ENCODE results near the gene SEZ6L. TPM values are rescaled to one million over a fixed set of nuclear protein-coding genes. Genes with fewer than 3 reads are reported as not detected.

The SEZ6L gene
- total and polyA plus RNA-seq, 7 donors: 0.49 to 2.1 (median 0.83) TPM; not detected in 2

DNA sequence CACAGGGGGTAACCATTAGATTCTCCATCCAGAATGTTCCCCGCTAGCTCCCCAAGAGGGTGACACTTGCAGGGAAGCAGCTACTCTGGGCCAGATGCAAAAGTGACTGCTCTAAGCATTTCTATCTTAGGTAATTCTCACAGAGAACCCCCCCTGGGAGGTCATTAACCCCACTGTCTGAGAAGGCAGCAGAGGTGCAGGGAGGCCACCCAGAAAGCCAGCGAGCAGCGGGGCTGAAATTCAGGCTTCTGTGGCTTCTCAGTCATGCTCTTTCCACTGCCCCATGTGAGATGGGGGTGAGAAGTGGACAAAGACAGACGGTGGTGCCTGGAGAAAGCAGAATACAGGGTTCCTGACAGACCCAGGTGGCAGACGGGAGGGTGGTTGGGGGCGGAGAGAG, 145.4 kb downstream of the SEZ6L start:
- Histone ChIP-seq H3K27me3 (peaks cover 0 to 1% (median 0%) of the 10 kb centered on the region in 3 donors), H3K27ac (no peak overlapping the region), H3K9me3 (no peaks in the 10 kb centered on the region), H3K4me3 (no peak overlapping the region), H3K36me3 (no peaks in the 10 kb centered on the region), H3K4me1 (no peaks in the 10 kb centered on the region)
- intact Hi-C loops (cut with DNase I): no loop called here
- DNase-seq: no peak
- 56 to 61% methylated on average over 6 of the region's 6 CpGs for WGBS, 2 donors
- TF ChIP-seq CTCF (IDR thresholded peaks at IDR 0.05) (no peak), POLR2AphosphoS5 (IDR thresholded peaks at IDR 0.05) (no peak), POLR2A (IDR thresholded peaks at IDR 0.05) (no peak), EP300 (IDR thresholded peaks at IDR 0.05) (no peak)

- WGBS, 2 donors: 65 to 80% methylated on average over 2 of the region's 2 CpGs
- Histone ChIP-seq H3K9me3 (no peaks in the 10 kb centered on the region), H3K27me3 (no peaks in the 10 kb centered on the region), H3K4me1 (peaks cover 0 to 4% (median 0%) of the 10 kb centered on the region in 4 donors), H3K4me3 (no peak overlapping the region), H3K27ac (no peak overlapping the region), H3K36me3 (no peaks in the 10 kb centered on the region)
- no peak for TF ChIP-seq POLR2AphosphoS5 (IDR thresholded peaks at IDR 0.05)
- TF ChIP-seq EP300 (IDR thresholded peaks at IDR 0.05): no peak
- no peak for TF ChIP-seq POLR2A (IDR thresholded peaks at IDR 0.05)
- TF ChIP-seq CTCF (IDR thresholded peaks at IDR 0.05): no peak
- intact Hi-C loops (cut with DNase I): no loop called here
- DNase-seq: no peak
Measured at GRCh38 chr22:26316732-26317285, 147.5 kb downstream of the SEZ6L start.

DNA sequence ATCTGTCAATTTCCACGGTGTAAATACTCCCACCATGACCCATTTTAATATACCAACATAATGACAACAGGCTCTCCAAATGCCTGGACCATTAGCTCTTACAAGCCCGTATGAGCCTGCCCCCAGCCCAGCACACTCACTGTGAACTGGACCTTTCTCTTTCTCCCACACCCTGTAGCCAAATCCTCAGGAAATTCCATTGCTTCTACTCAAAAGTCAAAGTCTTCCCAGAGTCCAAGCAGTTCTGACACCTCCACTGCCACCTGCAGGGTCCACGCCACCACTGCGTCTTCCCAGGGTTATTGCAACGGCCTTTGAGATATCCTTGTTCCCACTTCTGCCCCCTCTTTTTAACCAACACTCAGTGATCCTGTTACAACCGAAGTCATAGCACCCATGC, 149.7 kb downstream of the SEZ6L start:
- intact Hi-C loops (cut with DNase I): no loop called here
- no peaks in the 10 kb centered on the region for H3K9me3 ChIP-seq
- H3K4me1 ChIP-seq: peaks cover 0 to 13% (median 3%) of the 10 kb centered on the region in 4 donors
- H3K36me3 ChIP-seq: no peaks in the 10 kb centered on the region
- TF ChIP-seq CTCF (IDR thresholded peaks at IDR 0.05): no peak
- no peak overlapping the region for H3K27ac ChIP-seq
- 44 to 47% methylated on average over 6 of the region's 6 CpGs for WGBS, 2 donors
- no peak for DNase-seq
- H3K4me3 ChIP-seq: no peak overlapping the region
- no peaks in the 10 kb centered on the region for H3K27me3 ChIP-seq

GRCh38 chr22:26320447-26320846, 151.2 kb downstream of the SEZ6L start:
- no peaks in the 10 kb centered on the region for H3K36me3 ChIP-seq
- intact Hi-C loops (cut with DNase I): no loop called here
- H3K4me3 ChIP-seq: no peak overlapping the region
- no peak for DNase-seq
- peaks cover 0 to 8% (median 0%) of the 10 kb centered on the region in 3 donors for H3K27me3 ChIP-seq
- H3K4me1 ChIP-seq: peaks cover 0 to 13% (median 3%) of the 10 kb centered on the region in 4 donors
- H3K27ac ChIP-seq: no peak overlapping the region
- no peak for TF ChIP-seq POLR2A (IDR thresholded peaks at IDR 0.05)
- no peak for TF ChIP-seq POLR2AphosphoS5 (IDR thresholded peaks at IDR 0.05)
- TF ChIP-seq CTCF (IDR thresholded peaks at IDR 0.05): no peak
- TF ChIP-seq EP300 (IDR thresholded peaks at IDR 0.05): no peak
- WGBS, 2 donors: 46 to 54% methylated on average over 5 of the region's 5 CpGs
- H3K9me3 ChIP-seq: no peaks in the 10 kb centered on the region

DNA sequence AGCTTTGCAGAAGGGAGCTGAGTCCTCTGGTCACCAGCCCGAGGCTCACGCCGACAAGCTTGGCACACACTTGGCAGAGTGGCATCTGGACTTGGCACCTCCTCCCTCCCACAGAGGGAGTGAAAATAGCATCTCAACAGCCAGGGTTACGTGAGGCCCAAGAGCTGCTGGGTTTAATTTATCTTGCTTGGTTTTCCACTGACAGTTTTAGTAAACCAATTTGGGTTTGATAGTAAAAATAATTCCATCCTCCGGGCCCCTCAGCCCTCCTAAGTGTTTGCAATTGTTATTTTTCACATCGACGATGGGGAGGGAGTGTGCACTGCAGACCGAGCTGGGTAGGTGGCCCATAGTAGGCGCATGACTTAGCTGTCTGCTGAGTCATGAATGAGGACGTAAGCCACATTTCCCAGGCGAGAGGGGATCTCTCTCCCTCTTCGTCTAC, 152.2 kb downstream of the SEZ6L start:
- no peaks in the 10 kb centered on the region for H3K9me3 ChIP-seq
- no peak for TF ChIP-seq CTCF (IDR thresholded peaks at IDR 0.05)
- TF ChIP-seq POLR2AphosphoS5 (IDR thresholded peaks at IDR 0.05): peak in 3 of 4 donors; percentile 58 to 63 (median 59)
- peak in 3 of 4 donors; percentile 22 to 58 (median 33) for TF ChIP-seq EP300 (IDR thresholded peaks at IDR 0.05)
- TF ChIP-seq POLR2A (IDR thresholded peaks at IDR 0.05): no peak
- H3K4me3 ChIP-seq: no peak overlapping the region
- H3K27ac ChIP-seq: peak overlapping the region in 3 of 4 donors; percentile 29 to 62 (median 31)
- 45 to 52% methylated on average over 12 of the region's 12 CpGs for WGBS, 2 donors
- peaks cover 0 to 13% (median 3%) of the 10 kb centered on the region in 4 donors for H3K4me1 ChIP-seq
- peaks cover 0 to 13% (median under 1%) of the 10 kb centered on the region in 3 donors for H3K27me3 ChIP-seq
- no peaks in the 10 kb centered on the region for H3K36me3 ChIP-seq
- intact Hi-C loops (cut with DNase I): no loop called here
- peak; percentile 82 for DNase-seq
